GM12892 (cell line): ENCODE measurements around the gene ABCA7.

Source experiments
- POLR2A ChIP-seq: IDR thresholded peaks from 2 replicates; pipeline ENCODE4 v1.6.1; 2011; ENCODE audit warnings: low read depth, low read length, control low read depth
- POLR2AphosphoS5 ChIP-seq: IDR thresholded peaks from 2 replicates; pipeline ENCODE4 v1.6.1; 2011; ENCODE audit warnings: low read depth, low read length, control low read depth
- TAF1 ChIP-seq: IDR thresholded peaks from 2 replicates; pipeline ENCODE4 v1.6.1; 2011; ENCODE audit warnings: low read depth, mild to moderate bottlenecking, control low read depth, low read length, borderline replicate concordance

DNA sequence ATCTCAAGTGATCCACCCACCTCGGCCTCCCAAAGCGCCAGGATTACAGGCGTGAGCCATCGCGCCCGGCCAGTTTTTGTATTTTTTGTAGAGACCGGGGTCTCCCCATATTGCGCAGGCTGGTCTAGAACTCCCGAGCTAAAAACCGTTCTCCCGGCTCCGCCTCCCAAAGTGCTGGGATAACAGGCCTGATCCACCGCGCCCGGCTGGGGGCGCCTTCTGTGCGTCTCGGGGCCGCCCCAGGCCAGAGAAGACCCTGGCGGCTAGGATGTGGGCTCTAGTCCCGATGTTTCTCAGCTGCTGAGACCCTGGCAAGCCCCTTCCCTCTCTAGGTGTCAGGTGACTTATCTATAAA lies 30.6 kb downstream of the ABCA7 start:
- no peak for TF ChIP-seq TAF1
- TF ChIP-seq POLR2A = no peak
- no peak for TF ChIP-seq POLR2AphosphoS5
